ENCODE data around the gene MDM4.
"Not testable (repeated sequence)": the region's sequence is repeated elsewhere in the genome, so short reads cannot be mapped to it uniquely, and the experiment has no call there.

Gene MDM4

GRCh38 chr1:204566583-204566955 is 50.4 kb downstream of the MDM4 start:
- no peaks in the 10 kb centered on the region for H3K9me3 ChIP-seq (replicated peaks; ENCODE audit: low read length)
- no peaks in the 10 kb centered on the region for H3K27me3 ChIP-seq (ENCODE audit: control insufficient read depth, insufficient read depth, low read length)
- peaks cover 5% of the 10 kb centered on the region for H3K4me1 ChIP-seq (ENCODE audit: control insufficient read depth, insufficient read depth, low read length)
- H3K36me3 ChIP-seq (ENCODE audit: insufficient read depth, low read length) = no peaks in the 10 kb centered on the region
- no peak overlapping the region for H3K9ac ChIP-seq (ENCODE audit: low read depth, low read length)
- no peak overlapping the region for H3K4me3 ChIP-seq (ENCODE audit: low read length)
- no peak overlapping the region for H3K4me2 ChIP-seq (ENCODE audit: low read length)

DNA sequence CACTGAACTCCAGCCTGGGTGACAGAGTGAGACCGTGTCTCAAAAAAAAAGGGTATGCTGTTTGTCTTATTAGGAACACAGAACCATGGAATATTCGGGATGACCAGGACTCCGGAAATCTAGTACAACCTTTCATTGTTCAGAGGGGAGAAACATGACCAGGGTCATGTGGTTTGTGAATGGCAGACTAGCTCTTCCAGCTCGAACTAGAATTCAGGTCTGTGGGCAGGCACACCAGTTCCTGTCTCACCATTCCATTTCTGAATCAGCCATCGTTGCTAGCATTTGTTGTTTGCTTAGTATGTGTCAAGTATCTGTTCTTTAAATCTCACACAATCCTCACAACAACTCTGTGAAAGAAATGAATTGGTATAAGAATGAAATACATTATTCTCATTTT is 50.9 kb downstream of the MDM4 start:
- Histone ChIP-seq H3K9ac (ENCODE audit: low read depth, low read length) (no peak overlapping the region), H3K36me3 (ENCODE audit: insufficient read depth, low read length) (no peaks in the 10 kb centered on the region), H3K4me3 (ENCODE audit: low read length) (no peak overlapping the region), H3K27me3 (ENCODE audit: control insufficient read depth, insufficient read depth, low read length) (no peaks in the 10 kb centered on the region), H3K4me2 (ENCODE audit: low read length) (no peak overlapping the region), H3K9me3 (replicated peaks; ENCODE audit: low read length) (no peaks in the 10 kb centered on the region), H3K4me1 (ENCODE audit: control insufficient read depth, insufficient read depth, low read length) (peaks cover 5% of the 10 kb centered on the region)

GRCh38 chr1:204568576-204569315 is 52.5 kb downstream of the MDM4 start:
- Histone ChIP-seq H3K4me1 (ENCODE audit: control insufficient read depth, insufficient read depth, low read length) (peaks cover 5% of the 10 kb centered on the region), H3K9ac (ENCODE audit: low read depth, low read length) (no peak overlapping the region), H3K36me3 (ENCODE audit: insufficient read depth, low read length) (no peaks in the 10 kb centered on the region)

DNA sequence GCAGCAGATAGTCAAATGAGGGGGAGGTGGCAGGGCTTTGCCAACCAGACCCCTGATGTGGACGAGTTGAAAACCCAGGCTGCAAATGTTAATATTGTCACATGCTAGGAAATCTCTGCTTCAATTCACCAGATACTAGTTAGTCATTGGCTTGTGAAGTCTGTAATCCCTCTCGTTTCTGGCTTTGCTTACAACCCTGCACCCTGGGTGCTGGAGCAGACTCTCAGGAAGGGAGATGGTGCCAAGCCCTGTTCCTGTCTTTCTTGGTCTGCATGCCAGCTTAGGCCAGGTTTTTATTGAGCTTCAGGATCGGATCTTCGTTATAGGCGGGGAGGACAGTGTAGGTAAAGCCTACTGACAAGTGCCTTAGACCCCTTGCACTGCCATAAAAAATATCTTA is 53.3 kb downstream of the MDM4 start:
- no peaks in the 10 kb centered on the region for H3K27me3 ChIP-seq (ENCODE audit: control insufficient read depth, insufficient read depth, low read length)
- H3K9ac ChIP-seq (ENCODE audit: low read depth, low read length) = no peak overlapping the region
- no peaks in the 10 kb centered on the region for H3K9me3 ChIP-seq (replicated peaks; ENCODE audit: low read length)
- peaks cover 5% of the 10 kb centered on the region for H3K4me1 ChIP-seq (ENCODE audit: control insufficient read depth, insufficient read depth, low read length)
- H3K4me3 ChIP-seq (ENCODE audit: low read length) = no peak overlapping the region
- H3K4me2 ChIP-seq (ENCODE audit: low read length) = no peak overlapping the region
- no peaks in the 10 kb centered on the region for H3K36me3 ChIP-seq (ENCODE audit: insufficient read depth, low read length)

More at GRCh38 chr1:204568576-204569315, 52.5 kb downstream of the MDM4 start:
- H3K4me2 ChIP-seq (ENCODE audit: low read length) = no peak overlapping the region
- no peak overlapping the region for H3K4me3 ChIP-seq (ENCODE audit: low read length)
- H3K9me3 ChIP-seq (replicated peaks; ENCODE audit: low read length) = no peaks in the 10 kb centered on the region
- H3K27me3 ChIP-seq (ENCODE audit: control insufficient read depth, insufficient read depth, low read length) = no peaks in the 10 kb centered on the region

- not testable (repeated sequence) for H3K9ac ChIP-seq (ENCODE audit: low read depth, low read length); H3K4me3 ChIP-seq (ENCODE audit: low read length); H3K27me3 ChIP-seq (ENCODE audit: control insufficient read depth, insufficient read depth, low read length); H3K9me3 ChIP-seq (replicated peaks; ENCODE audit: low read length); H3K36me3 ChIP-seq (ENCODE audit: insufficient read depth, low read length); H3K4me2 ChIP-seq (ENCODE audit: low read length); H3K4me1 ChIP-seq (ENCODE audit: control insufficient read depth, insufficient read depth, low read length)
Observed at GRCh38 chr1:204570021-204570420, 53.8 kb downstream of the MDM4 start.

DNA sequence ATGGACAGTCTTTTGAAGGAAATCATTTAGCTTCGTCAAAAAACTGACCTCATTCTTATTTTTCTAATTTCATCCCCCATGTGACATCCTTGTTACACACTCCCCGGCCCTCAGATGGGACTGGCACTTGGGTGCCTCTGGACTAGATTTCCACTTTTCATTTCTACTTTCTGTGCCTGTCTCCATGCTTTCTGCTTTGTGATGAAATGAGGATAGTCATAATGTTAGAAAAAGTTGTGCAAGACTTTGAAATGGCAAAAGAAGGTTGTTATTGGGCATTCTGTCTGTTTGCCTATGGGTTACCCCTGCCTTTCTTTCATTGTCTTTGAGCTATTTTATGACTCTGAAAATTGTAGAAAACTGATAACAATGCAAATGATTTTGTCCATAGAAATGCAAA is 54.9 kb downstream of the MDM4 start:
- H3K4me2 ChIP-seq (ENCODE audit: low read length) = no peak overlapping the region
- no peaks in the 10 kb centered on the region for H3K36me3 ChIP-seq (ENCODE audit: insufficient read depth, low read length)
- no peak overlapping the region for H3K9ac ChIP-seq (ENCODE audit: low read depth, low read length)
- H3K9me3 ChIP-seq (replicated peaks; ENCODE audit: low read length) = no peaks in the 10 kb centered on the region
- no peaks in the 10 kb centered on the region for H3K4me1 ChIP-seq (ENCODE audit: control insufficient read depth, insufficient read depth, low read length)
- H3K4me3 ChIP-seq (ENCODE audit: low read length) = no peak overlapping the region
- H3K27me3 ChIP-seq (ENCODE audit: control insufficient read depth, insufficient read depth, low read length) = no peaks in the 10 kb centered on the region

- Histone ChIP-seq H3K27me3 (ENCODE audit: control insufficient read depth, insufficient read depth, low read length) (no peaks in the 10 kb centered on the region), H3K4me3 (ENCODE audit: low read length) (no peak overlapping the region), H3K36me3 (ENCODE audit: insufficient read depth, low read length) (no peaks in the 10 kb centered on the region), H3K9me3 (replicated peaks; ENCODE audit: low read length) (no peaks in the 10 kb centered on the region), H3K4me2 (ENCODE audit: low read length) (no peak overlapping the region), H3K9ac (ENCODE audit: low read depth, low read length) (no peak overlapping the region), H3K4me1 (ENCODE audit: control insufficient read depth, insufficient read depth, low read length) (no peaks in the 10 kb centered on the region)
Observed at GRCh38 chr1:204571631-204572030, 55.4 kb downstream of the MDM4 start.

- Histone ChIP-seq H3K9me3 (replicated peaks; ENCODE audit: low read length) (no peaks in the 10 kb centered on the region), H3K4me1 (ENCODE audit: control insufficient read depth, insufficient read depth, low read length) (no peaks in the 10 kb centered on the region), H3K4me2 (ENCODE audit: low read length) (no peak overlapping the region), H3K4me3 (ENCODE audit: low read length) (no peak overlapping the region), H3K27me3 (ENCODE audit: control insufficient read depth, insufficient read depth, low read length) (no peaks in the 10 kb centered on the region), H3K9ac (ENCODE audit: low read depth, low read length) (no peak overlapping the region), H3K36me3 (ENCODE audit: insufficient read depth, low read length) (no peaks in the 10 kb centered on the region)
Observed at GRCh38 chr1:204572923-204573922, 57.0 kb downstream of the MDM4 start.

- Histone ChIP-seq H3K4me2 (ENCODE audit: low read length) (no peak overlapping the region), H3K27me3 (ENCODE audit: control insufficient read depth, insufficient read depth, low read length) (no peaks in the 10 kb centered on the region), H3K4me1 (ENCODE audit: control insufficient read depth, insufficient read depth, low read length) (peaks cover 5% of the 10 kb centered on the region), H3K36me3 (ENCODE audit: insufficient read depth, low read length) (no peaks in the 10 kb centered on the region), H3K9ac (ENCODE audit: low read depth, low read length) (no peak overlapping the region), H3K9me3 (replicated peaks; ENCODE audit: low read length) (no peaks in the 10 kb centered on the region), H3K4me3 (ENCODE audit: low read length) (no peak overlapping the region)
Observed at GRCh38 chr1:204574016-204574864, 58.0 kb downstream of the MDM4 start.

DNA sequence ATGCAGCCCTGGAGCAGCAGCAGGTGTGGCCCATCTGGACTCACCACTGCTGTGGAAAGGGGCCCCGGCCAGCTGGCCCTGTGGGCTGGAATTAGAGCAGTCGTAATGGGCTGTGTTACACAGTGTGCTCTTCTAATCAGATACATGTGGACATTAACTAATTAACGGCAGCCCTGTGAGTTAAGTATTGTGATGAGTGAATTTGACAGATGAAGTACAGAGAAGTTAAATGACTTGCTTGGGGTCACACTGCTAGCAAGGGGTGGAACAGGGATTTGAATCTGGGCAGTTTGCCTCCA is 58.6 kb downstream of the MDM4 start:
- Histone ChIP-seq H3K4me3 (ENCODE audit: low read length) (no peak overlapping the region), H3K4me2 (ENCODE audit: low read length) (no peak overlapping the region), H3K4me1 (ENCODE audit: control insufficient read depth, insufficient read depth, low read length) (peaks cover 5% of the 10 kb centered on the region), H3K36me3 (ENCODE audit: insufficient read depth, low read length) (no peaks in the 10 kb centered on the region), H3K9ac (ENCODE audit: low read depth, low read length) (no peak overlapping the region), H3K27me3 (ENCODE audit: control insufficient read depth, insufficient read depth, low read length) (no peaks in the 10 kb centered on the region), H3K9me3 (replicated peaks; ENCODE audit: low read length) (no peaks in the 10 kb centered on the region)
